ENCODE measurements around the gene METRN.
"Not testable (repeated sequence)": the region's sequence is repeated elsewhere in the genome, so short reads cannot be mapped to it uniquely, and the experiment has no call there.

The METRN gene

GRCh38 chr16:754121-754607 lies 39.2 kb downstream of the METRN start:
- DNase-seq (ENCODE audit: low read depth in 4 of 4, low spot score in 1 of 4): not testable (repeated sequence)

DNA sequence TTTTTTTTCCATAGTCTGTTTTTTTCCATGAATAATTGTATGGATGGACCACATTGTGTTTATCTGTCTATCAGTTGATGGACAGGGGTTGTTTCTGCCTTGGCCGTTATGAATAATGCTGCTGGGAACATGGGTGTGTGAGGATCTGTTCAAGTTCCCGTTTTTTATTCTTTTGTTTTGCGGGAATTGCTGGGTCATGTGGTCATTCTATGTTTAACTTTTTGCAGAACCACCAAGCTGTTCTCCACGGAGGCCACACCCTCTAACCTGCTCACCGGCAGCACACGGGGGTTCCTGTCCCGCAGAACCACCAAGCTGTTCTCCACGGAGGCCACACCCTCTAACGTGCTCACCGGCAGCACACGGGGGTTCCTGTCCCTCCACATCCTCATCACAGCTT lies 39.7 kb downstream of the METRN start:
- DNase-seq (ENCODE audit: low read depth in 4 of 4, low spot score in 1 of 4): no peak

DNA sequence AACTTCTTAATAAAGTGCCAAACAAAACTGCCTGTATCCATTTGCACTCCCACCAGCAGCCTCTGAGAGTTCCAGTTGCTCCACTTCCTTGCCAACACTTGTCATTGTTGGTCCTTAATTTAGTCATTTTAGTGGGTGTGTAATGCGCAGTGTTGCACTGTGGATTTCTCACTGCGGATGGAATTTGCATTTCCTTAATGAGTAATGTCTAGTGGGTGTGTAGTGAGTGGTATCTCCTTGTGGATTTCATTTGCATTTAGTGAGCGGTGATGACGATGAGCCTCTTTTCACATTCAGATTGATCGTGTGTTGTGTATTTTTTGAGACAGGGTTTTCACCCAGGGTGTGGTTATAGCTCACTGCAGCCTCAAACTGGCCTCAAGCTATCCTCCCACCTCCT lies 41.5 kb downstream of the METRN start:
- no peak for DNase-seq (ENCODE audit: low read depth in 4 of 4, low spot score in 1 of 4)

DNA sequence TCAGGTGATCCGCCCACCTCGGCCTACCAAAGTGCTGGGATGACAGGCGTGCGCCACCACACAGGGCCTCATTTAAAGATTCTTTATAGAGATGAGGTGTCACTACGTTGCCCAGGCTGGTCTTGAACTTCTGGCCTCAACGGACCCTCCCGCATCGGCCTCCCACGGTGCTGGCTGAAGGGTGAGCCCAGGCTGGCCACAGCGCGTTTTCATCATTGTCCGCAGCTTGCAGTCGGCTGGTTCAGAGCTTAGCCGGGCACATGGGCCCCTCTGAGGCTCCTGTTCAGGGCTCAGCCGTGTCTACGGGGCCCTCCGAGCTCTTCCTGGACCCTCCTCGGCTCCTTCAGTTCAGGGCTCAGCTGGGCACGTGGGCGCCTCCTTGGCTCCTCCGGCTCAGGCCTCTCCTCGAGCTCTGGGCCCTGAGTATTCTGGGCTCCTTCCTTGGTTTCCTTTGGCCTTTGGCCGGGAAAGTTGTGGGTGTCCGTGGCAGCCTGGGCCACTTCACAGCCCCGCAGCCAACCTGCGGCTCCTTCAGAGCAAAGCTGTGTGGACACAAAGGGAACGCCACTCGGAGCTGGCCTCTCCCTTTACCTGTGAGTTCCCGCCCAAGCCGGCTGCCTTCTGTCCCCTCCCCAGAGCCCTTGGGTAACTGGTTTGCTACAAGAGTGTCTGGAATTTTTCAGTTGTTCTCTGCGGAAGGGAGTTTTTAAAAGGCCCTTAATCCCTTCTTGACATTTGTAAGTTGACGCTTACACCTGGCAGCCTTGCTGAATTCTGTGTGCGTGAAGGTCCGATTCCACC lies 44.4 kb downstream of the METRN start:
- no peak for DNase-seq (ENCODE audit: low read depth in 4 of 4, low spot score in 1 of 4)

GRCh38 chr16:760065-760464 lies 45.1 kb downstream of the METRN start:
- DNase-seq (ENCODE audit: low read depth in 4 of 4, low spot score in 1 of 4): no peak

DNA sequence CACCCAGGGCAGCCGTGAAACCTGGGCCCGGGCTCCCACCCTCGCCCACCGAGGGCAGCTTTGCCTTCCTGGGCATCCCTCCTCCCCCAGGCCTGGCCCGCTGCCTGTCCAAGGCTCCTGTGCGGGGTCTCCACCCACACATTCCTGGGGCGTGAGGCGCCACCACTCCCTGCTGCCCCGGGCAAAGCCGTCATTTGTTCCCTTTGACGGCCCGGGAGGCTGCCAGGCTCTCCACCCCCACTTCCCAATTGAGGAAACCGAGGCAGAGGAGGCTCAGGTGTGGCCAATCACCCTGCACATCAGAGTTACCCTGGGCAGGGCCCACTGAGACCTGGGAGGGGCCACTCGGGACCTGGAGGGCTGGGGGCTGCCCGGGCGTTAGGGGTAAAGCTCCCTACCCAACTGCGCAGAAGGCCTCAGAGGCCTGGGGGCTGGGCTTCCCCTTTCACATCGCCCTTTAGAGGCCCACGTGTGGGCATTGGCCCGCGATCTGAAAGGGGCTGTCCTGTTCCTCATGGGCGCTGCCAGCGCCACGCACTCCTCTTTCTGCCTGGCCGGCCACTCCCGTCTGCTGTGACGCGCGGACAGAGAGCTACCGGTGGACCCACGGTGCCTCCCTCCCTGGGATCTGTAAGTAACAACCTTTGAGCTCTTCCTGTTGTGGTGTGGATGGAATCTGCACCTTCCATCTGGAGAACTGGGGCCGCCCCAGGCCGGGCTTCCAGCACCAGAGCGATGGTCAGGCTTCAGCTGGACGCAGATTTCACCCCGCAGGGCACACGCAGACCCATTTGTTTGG lies 45.8 kb downstream of the METRN start, which contains the start of gene MSLN:
TSS of gene MSLN (plus strand) at position 190 of the 799 bp plus-strand sequence. CDS start 1,947 bp downstream, outside the sequence.
- no peak for DNase-seq (ENCODE audit: low read depth in 4 of 4, low spot score in 1 of 4)

- DNase-seq (ENCODE audit: low read depth in 4 of 4, low spot score in 1 of 4): no peak
These were observed 47.0 kb downstream of the METRN start for GRCh38 chr16:761625-762513.

- no peak for DNase-seq (ENCODE audit: low read depth in 4 of 4, low spot score in 1 of 4)
These were observed 47.8 kb downstream of the METRN start for GRCh38 chr16:762595-763268.

- DNase-seq (ENCODE audit: low read depth in 4 of 4, low spot score in 1 of 4): no peak
These were observed 48.7 kb downstream of the METRN start for GRCh38 chr16:763369-764183.

- DNase-seq (ENCODE audit: low read depth in 4 of 4, low spot score in 1 of 4): no peak
These were observed 49.3 kb downstream of the METRN start for GRCh38 chr16:764184-764750.

DNA sequence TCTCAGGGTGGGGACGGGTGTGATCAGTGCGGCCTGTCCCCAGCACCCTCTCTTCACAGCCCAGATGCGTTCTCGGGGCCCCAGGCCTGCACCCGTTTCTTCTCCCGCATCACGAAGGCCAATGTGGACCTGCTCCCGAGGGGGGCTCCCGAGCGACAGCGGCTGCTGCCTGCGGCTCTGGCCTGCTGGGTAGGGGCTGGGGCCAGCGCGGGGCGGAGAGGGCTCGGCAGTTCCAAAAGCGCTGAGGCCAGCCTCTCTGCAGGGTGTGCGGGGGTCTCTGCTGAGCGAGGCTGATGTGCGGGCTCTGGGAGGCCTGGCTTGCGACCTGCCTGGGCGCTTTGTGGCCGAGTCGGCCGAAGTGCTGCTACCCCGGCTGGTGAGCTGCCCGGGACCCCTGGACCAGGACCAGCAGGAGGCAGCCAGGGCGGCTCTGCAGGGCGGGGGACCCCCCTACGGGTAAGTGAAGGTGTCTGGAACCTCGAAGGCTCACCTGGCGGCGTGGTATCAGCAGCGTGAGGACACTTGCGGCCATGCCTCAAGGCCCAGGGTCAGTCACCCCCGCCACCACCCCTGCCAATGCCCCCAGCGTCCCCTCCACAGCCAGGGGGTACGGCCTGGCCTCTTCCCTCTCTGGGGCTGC lies 50.0 kb downstream of the METRN start:
- no peak for DNase-seq (ENCODE audit: low read depth in 4 of 4, low spot score in 1 of 4)

DNA sequence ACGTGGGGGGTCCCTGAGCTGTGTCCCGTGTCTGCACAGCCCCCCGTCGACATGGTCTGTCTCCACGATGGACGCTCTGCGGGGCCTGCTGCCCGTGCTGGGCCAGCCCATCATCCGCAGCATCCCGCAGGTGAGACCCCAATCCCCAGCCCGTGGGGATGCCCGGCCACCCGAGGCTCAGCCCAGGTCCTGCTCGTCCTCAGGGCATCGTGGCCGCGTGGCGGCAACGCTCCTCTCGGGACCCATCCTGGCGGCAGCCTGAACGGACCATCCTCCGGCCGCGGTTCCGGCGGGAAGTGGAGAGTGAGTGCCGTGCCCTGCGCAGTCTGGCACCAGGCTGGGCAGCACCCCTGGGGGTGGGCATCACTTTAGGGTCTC lies 50.6 kb downstream of the METRN start:
- DNase-seq (ENCODE audit: low read depth in 4 of 4, low spot score in 1 of 4): no peak

- no peak for DNase-seq (ENCODE audit: low read depth in 4 of 4, low spot score in 1 of 4)
These were observed 51.3 kb downstream of the METRN start for GRCh38 chr16:766008-766819.

DNA sequence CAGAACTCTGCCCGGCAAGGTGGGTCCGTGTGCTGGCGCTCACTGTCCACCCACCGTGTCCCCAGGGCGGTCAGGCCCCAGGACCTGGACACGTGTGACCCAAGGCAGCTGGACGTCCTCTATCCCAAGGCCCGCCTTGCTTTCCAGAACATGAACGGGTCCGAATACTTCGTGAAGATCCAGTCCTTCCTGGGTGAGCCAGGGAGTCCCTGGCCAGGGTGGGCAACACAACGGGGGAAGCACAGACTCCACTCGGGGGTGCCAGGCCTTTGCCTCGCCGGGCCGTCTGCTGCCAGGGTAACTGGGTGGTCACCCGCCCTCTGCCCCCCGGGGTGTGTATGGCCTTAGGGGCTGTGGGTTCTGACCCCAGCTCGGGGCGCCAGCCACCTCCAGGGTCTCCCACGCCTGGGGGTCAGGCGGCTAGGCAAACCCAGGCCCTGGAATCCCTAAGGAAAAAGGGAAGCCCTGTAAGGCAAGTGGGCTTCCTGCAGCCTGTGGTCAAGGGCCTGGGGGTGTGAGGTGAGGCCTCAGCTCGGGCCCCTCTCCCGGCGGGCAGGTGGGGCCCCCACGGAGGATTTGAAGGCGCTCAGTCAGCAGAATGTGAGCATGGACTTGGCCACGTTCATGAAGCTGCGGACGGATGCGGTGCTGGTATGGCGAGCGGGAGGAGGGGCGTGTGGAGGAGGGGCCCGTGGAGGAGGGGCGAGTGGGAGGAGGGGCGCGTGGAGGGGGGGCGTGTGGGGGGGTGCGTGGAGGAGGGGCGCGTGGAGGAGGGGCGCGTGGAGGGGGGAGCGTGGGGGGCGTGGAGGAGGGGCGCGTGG lies 52.1 kb downstream of the METRN start:
- no peak for DNase-seq (ENCODE audit: low read depth in 4 of 4, low spot score in 1 of 4)

DNA sequence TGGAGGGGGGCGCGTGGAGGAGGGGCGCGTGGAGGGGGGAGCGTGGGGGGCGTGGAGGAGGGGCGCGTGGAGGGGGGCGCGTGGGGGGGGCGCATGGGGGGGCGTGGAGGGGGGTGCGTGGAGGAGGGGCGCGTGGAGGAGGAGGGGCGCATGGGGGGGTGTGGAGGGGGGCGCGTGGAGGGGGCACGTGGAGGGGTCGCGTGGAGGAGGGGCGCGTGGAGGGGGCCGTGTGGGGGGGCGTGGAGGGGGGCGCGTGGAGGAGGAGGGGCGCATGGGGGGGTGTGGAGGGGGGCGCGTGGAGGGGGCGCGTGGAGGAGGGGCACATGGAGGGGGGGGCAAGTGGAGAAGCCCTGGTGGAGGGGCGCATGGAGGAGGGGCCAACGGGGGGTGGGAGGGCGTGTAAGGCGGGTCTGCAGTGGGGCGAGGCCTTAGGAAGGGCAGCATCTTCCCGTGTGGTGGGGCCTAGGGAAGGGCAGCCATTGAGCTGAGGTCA lies 52.9 kb downstream of the METRN start:
- no peak for DNase-seq (ENCODE audit: low read depth in 4 of 4, low spot score in 1 of 4)

GRCh38 chr16:768428-768827 lies 53.5 kb downstream of the METRN start:
- DNase-seq (ENCODE audit: low read depth in 4 of 4, low spot score in 1 of 4): no peak

All from stimulated activated CD4-positive, alpha-beta T cell treated with anti-CD3 and anti-CD28 coated beads, Interleukin-1b, Interleukin-23, amount 100 ng/mL, for 24 hours (primary cell).